Loucy (cell line): ENCODE measurements around the gene BBLN.
"Not testable (repeated sequence)": the region's sequence is repeated elsewhere in the genome, so short reads cannot be mapped to it uniquely, and the experiment has no call there.

Experiments used
- H2AFZ ChIP-seq: fragments of 200-600 bp; sonication (generic); 2 replicates; pipeline ENCODE4 v1.6.0; 2016; ENCODE audit warnings: antibody characterized with exemption, mild to moderate bottlenecking, low read length, moderate library complexity
- H3F3A ChIP-seq: fragments of 200-600 bp; 2 replicates; pipeline ENCODE4 v1.6.0; 2016; ENCODE audit warnings: antibody characterized with exemption, low read depth, mild to moderate bottlenecking
- H3K27me3 ChIP-seq: fragments of 200-600 bp; sonication (generic); 2 replicates; pipeline ENCODE4 v1.6.1; 2014; ENCODE audit warnings: low read length, mild to moderate bottlenecking; ENCODE audit not compliant: insufficient read depth, poor library complexity, severe bottlenecking
- H3K36me3 ChIP-seq: fragments of 200-600 bp; sonication (generic); 2 replicates; pipeline ENCODE4 v1.6.1; 2016; ENCODE audit warnings: low read length; ENCODE audit not compliant: insufficient read depth
- H3K4me1 ChIP-seq: fragments of 200-600 bp; sonication (generic); 2 replicates; pipeline ENCODE4 v1.5.1; 2014; ENCODE audit warnings: low read length, mild to moderate bottlenecking; ENCODE audit not compliant: insufficient read depth, poor library complexity, severe bottlenecking
- H3K4me2 ChIP-seq: fragments of 200-600 bp; sonication (generic); 2 replicates; pipeline ENCODE4 v1.6.0; 2014; ENCODE audit warnings: antibody characterized with exemption, low read length, low read depth, mild to moderate bottlenecking; ENCODE audit not compliant: poor library complexity, severe bottlenecking
- H3K4me3 ChIP-seq: fragments of 200-600 bp; sonication (generic); 2 replicates; pipeline ENCODE4 v1.5.1; 2014; ENCODE audit warnings: low read length, mild to moderate bottlenecking, mixed read lengths; ENCODE audit not compliant: poor library complexity, severe bottlenecking
- H3K79me2 ChIP-seq: fragments of 200-600 bp; sonication (generic); 2 replicates; pipeline ENCODE4 v1.6.1; 2014; ENCODE audit warnings: low read length; ENCODE audit not compliant: insufficient read depth
- H3K9ac ChIP-seq: fragments of 200-600 bp; sonication (generic); 2 replicates; pipeline ENCODE4 v1.6.0; 2014; ENCODE audit warnings: mild to moderate bottlenecking, low read depth, low read length, moderate library complexity; ENCODE audit not compliant: poor library complexity, severe bottlenecking
- H3K9me2 ChIP-seq: fragments of 200-600 bp; sonication (generic); replicated peaks from 2 replicates; pipeline ENCODE4 v1.6.1; 2016; ENCODE audit warnings: low read depth, low read length, mixed read lengths
- H3K9me3 ChIP-seq: fragments of 200-600 bp; sonication (generic); 2 replicates; pipeline ENCODE4 v1.6.1; 2014; ENCODE audit warnings: mild to moderate bottlenecking, antibody characterized with exemption, low read length, low read depth; ENCODE audit not compliant: insufficient read depth
- H4K20me1 ChIP-seq: fragments of 200-600 bp; sonication (generic); 2 replicates; pipeline ENCODE4 v1.6.0; 2014; ENCODE audit warnings: antibody characterized with exemption, low read length, mild to moderate bottlenecking; ENCODE audit not compliant: insufficient read depth, poor library complexity, severe bottlenecking
- CTCF ChIP-seq: fragments of 200-600 bp; sonication (generic); conservative IDR thresholded peaks from 2 replicates; pipeline ENCODE4 v1.5.1; 2014; ENCODE audit warnings: mild to moderate bottlenecking, antibody characterized with exemption, low read length
- EZH2phosphoT487 ChIP-seq: fragments of 200-600 bp; IDR thresholded peaks from 2 replicates; pipeline ENCODE4 v1.6.1; 2018; ENCODE audit warnings: antibody characterized with exemption, mild to moderate bottlenecking, moderate library complexity, borderline replicate concordance

The BBLN gene

GRCh38 chr9:128127568-128127989, 32.5 kb upstream of the BBLN start, which contains the start of gene PTGES2:
PTGES2 (minus strand) TSS chr9:128127729; CDS start chr9:128127717, 12 bp downstream.
- peak within 1 kb of the TSS; percentile 99 for H2AFZ ChIP-seq
- H4K20me1 ChIP-seq, result peaks cover 10% of the 10 kb centered on the region
- TF ChIP-seq CTCF (no peak), EZH2phosphoT487 (no peak)
- H3K27me3 ChIP-seq, result no peaks in the 10 kb centered on the region
- H3K4me3 ChIP-seq, result peak within 1 kb of the TSS; percentile 83
- H3K36me3 ChIP-seq, result peaks cover 3% of the 10 kb centered on the region; the same call in 1 of the 2 replicates
- peaks cover 22% of the 10 kb centered on the region for H3K4me1 ChIP-seq
- H3F3A ChIP-seq, result no peaks in the 10 kb centered on the region
- H3K9ac ChIP-seq, result peak within 1 kb of the TSS; percentile 78
- no peaks in the 10 kb centered on the region for H3K9me3 ChIP-seq
- H3K79me2 ChIP-seq, result peaks cover 32% of the 10 kb centered on the region
- no peaks in the 10 kb centered on the region for H3K9me2 ChIP-seq
- H3K4me2 ChIP-seq, result peak within 1 kb of the TSS; percentile 92

- peak overlapping the region; percentile 83 for H3K4me3 ChIP-seq
- peak overlapping the region; percentile 78 for H3K9ac ChIP-seq
- H3K9me3 ChIP-seq, result no peaks in the 10 kb centered on the region
- H3K79me2 ChIP-seq, result peaks cover 32% of the 10 kb centered on the region
- H3K27me3 ChIP-seq, result no peaks in the 10 kb centered on the region
- H3K9me2 ChIP-seq, result no peaks in the 10 kb centered on the region
- H3K36me3 ChIP-seq, result no peaks in the 10 kb centered on the region
- peak overlapping the region; percentile 92 for H3K4me2 ChIP-seq
- H2AFZ ChIP-seq, result peak overlapping the region; percentile 99
- peaks cover 10% of the 10 kb centered on the region for H4K20me1 ChIP-seq
- H3F3A ChIP-seq, result no peaks in the 10 kb centered on the region
- TF ChIP-seq CTCF (no peak), EZH2phosphoT487 (no peak)
- H3K4me1 ChIP-seq, result peaks cover 22% of the 10 kb centered on the region
Observed at GRCh38 chr9:128127990-128128835, 31.9 kb upstream of the BBLN start.

GRCh38 chr9:128128836-128129590, 31.1 kb upstream of the BBLN start:
- Histone ChIP-seq H3K4me3 (peak overlapping the region; percentile 83), H3K27me3 (no peaks in the 10 kb centered on the region), H3K9ac (peak overlapping the region; percentile 78), H3K9me2 (no peaks in the 10 kb centered on the region), H3K36me3 (no peaks in the 10 kb centered on the region), H3K4me2 (peak overlapping the region; percentile 92), H3K4me1 (peaks cover 22% of the 10 kb centered on the region), H3K9me3 (no peaks in the 10 kb centered on the region), H3F3A (no peaks in the 10 kb centered on the region), H2AFZ (peak overlapping the region; percentile 99), H3K79me2 (peaks cover 32% of the 10 kb centered on the region), H4K20me1 (peaks cover 10% of the 10 kb centered on the region)
- TF ChIP-seq CTCF (no peak), EZH2phosphoT487 (no peak)

GRCh38 chr9:128129976-128130590, 30.0 kb upstream of the BBLN start:
- Histone ChIP-seq H3K79me2 (peaks cover 23% of the 10 kb centered on the region), H3K4me1 (peaks cover 21% of the 10 kb centered on the region)
- H3K4me3 ChIP-seq, H3F3A ChIP-seq, H3K9me3 ChIP-seq, H3K27me3 ChIP-seq, H3K36me3 ChIP-seq, H2AFZ ChIP-seq, H3K9me2 ChIP-seq, H4K20me1 ChIP-seq, H3K9ac ChIP-seq, H3K4me2 ChIP-seq: not testable (repeated sequence)

GRCh38 chr9:128130651-128131050, 29.4 kb upstream of the BBLN start:
- H3K4me2 ChIP-seq, H4K20me1 ChIP-seq, H3K4me3 ChIP-seq, H3K27me3 ChIP-seq, H3K9me2 ChIP-seq, H3K9ac ChIP-seq, H3F3A ChIP-seq, H3K36me3 ChIP-seq, H3K9me3 ChIP-seq, H2AFZ ChIP-seq: not testable (repeated sequence)
- peaks cover 18% of the 10 kb centered on the region for H3K79me2 ChIP-seq
- H3K4me1 ChIP-seq, result peaks cover 15% of the 10 kb centered on the region
